C4-2B (cell line): ENCODE data around the gene CD27.

Source experiments
- ZFX ChIP-seq: fragments of 450-650 bp; IDR thresholded peaks from 2 replicates; pipeline ENCODE4 v1.6.1; 2017
- TF ChIP-seq, protein P1 (sequence below): fragments of 450-650 bp; conservative IDR thresholded peaks from 2 replicates; pipeline ENCODE4 v1.5.1; 2017; ENCODE audit warnings: mild to moderate bottlenecking

DNA sequence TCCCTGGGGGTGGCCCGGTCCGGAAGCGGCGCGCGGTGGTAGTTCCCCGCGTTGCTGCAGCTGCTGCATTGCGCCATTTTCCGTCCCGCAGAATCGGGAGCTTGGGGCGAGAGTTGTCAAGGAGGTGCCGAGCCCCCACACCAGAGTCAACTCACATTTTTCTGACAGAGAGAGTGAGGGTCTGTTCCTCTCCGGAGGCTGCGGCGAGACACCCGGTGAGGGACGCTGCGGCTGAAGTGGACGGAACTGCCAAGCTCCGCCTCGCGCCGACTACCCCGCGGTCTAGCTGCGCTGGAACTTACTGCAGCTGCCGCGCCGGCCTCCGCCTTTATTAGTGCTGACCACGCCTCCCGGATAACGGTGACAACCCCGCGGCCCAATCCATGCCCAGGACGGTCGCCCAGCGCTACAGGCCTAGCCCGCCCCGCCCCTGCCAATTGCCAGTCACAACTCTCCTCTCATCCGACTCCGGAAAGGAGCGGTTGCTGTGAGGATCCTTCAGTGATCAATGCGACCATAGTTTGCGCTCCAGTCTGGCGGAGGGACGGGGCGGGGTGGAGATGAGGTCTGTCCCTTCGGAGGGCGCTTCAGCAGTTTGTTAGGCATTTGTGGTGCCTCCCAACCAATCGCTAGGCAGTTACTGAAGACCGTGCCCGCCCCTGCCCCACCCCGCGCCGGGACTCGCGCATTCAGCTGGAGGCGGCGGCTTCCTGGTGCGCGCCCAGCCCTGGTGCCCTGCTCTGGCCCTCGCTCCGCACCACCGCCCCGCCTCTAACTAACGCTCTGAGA is 25.8 kb downstream of the CD27 start, which contains the start of gene VAMP1:
- TF ChIP-seq, protein P1, sequence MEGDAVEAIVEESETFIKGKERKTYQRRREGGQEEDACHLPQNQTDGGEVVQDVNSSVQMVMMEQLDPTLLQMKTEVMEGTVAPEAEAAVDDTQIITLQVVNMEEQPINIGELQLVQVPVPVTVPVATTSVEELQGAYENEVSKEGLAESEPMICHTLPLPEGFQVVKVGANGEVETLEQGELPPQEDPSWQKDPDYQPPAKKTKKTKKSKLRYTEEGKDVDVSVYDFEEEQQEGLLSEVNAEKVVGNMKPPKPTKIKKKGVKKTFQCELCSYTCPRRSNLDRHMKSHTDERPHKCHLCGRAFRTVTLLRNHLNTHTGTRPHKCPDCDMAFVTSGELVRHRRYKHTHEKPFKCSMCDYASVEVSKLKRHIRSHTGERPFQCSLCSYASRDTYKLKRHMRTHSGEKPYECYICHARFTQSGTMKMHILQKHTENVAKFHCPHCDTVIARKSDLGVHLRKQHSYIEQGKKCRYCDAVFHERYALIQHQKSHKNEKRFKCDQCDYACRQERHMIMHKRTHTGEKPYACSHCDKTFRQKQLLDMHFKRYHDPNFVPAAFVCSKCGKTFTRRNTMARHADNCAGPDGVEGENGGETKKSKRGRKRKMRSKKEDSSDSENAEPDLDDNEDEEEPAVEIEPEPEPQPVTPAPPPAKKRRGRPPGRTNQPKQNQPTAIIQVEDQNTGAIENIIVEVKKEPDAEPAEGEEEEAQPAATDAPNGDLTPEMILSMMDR = no peak
- no peak for TF ChIP-seq ZFX
